Measurements from ENCODE around the gene CKAP2L.
A peak's percentile ranks its signal among the peaks of the same experiment; 100 is the strongest.

CKAP2L gene

GRCh38 chr2:112764071-112765044 is at the start of gene CKAP2L:
TSS of gene CKAP2L (minus strand) at chr2:112764609. CDS start at chr2:112764598, 11 bp downstream.
- peak; percentile 92 to 93 for DNase-seq (ENCODE audit: low read depth in 2 of 2)

- DNase-seq (ENCODE audit: low read depth in 2 of 2), result no peak
Measured at GRCh38 chr2:112813280-112813966, 49.0 kb upstream of the CKAP2L start.

GRCh38 chr2:112812318-112813267 is 48.2 kb upstream of the CKAP2L start:
- DNase-seq (ENCODE audit: low read depth in 2 of 2), result no peak

GRCh38 chr2:112811841-112812306 is 47.5 kb upstream of the CKAP2L start:
- DNase-seq (ENCODE audit: low read depth in 2 of 2), result no peak

GRCh38 chr2:112811276-112811831 is 46.9 kb upstream of the CKAP2L start:
- no peak for DNase-seq (ENCODE audit: low read depth in 2 of 2)

GRCh38 chr2:112809112-112809511 is 44.7 kb upstream of the CKAP2L start:
- DNase-seq (ENCODE audit: low read depth in 2 of 2), result no peak

- DNase-seq (ENCODE audit: low read depth in 2 of 2), result no peak
Measured at GRCh38 chr2:112807233-112807807, 42.9 kb upstream of the CKAP2L start.

- DNase-seq (ENCODE audit: low read depth in 2 of 2), result no peak
Measured at GRCh38 chr2:112805542-112805941, 41.1 kb upstream of the CKAP2L start.

- no peak for DNase-seq (ENCODE audit: low read depth in 2 of 2)
Measured at GRCh38 chr2:112803691-112804521, 39.5 kb upstream of the CKAP2L start.

GRCh38 chr2:112800881-112801583 is 36.6 kb upstream of the CKAP2L start:
- DNase-seq (ENCODE audit: low read depth in 2 of 2), result no peak

- DNase-seq (ENCODE audit: low read depth in 2 of 2), result no peak
Measured at GRCh38 chr2:112798979-112799975, 34.9 kb upstream of the CKAP2L start.

GRCh38 chr2:112796486-112796885 is 32.1 kb upstream of the CKAP2L start:
- no peak for DNase-seq (ENCODE audit: low read depth in 2 of 2)

GRCh38 chr2:112795774-112796173 is 31.4 kb upstream of the CKAP2L start:
- DNase-seq (ENCODE audit: low read depth in 2 of 2), result no peak

- no peak for DNase-seq (ENCODE audit: low read depth in 2 of 2)
Measured at GRCh38 chr2:112794841-112795240, 30.4 kb upstream of the CKAP2L start.

- DNase-seq (ENCODE audit: low read depth in 2 of 2), result no peak
Measured at GRCh38 chr2:112794131-112794733, 29.8 kb upstream of the CKAP2L start.

- no peak for DNase-seq (ENCODE audit: low read depth in 2 of 2)
Measured at GRCh38 chr2:112793449-112793978, 29.1 kb upstream of the CKAP2L start.

GRCh38 chr2:112792419-112792818 is 28.0 kb upstream of the CKAP2L start:
- DNase-seq (ENCODE audit: low read depth in 2 of 2), result no peak

Data from activated CD4-positive, alpha-beta T cell treated with anti-CD3 and anti-CD28 coated beads for 24 hours (primary cell).